Measurements from ENCODE around the gene SLC26A5.
"Not testable (repeated sequence)": the region's sequence is repeated elsewhere in the genome, so short reads cannot be mapped to it uniquely, and the experiment has no call there.

The SLC26A5 gene

DNA sequence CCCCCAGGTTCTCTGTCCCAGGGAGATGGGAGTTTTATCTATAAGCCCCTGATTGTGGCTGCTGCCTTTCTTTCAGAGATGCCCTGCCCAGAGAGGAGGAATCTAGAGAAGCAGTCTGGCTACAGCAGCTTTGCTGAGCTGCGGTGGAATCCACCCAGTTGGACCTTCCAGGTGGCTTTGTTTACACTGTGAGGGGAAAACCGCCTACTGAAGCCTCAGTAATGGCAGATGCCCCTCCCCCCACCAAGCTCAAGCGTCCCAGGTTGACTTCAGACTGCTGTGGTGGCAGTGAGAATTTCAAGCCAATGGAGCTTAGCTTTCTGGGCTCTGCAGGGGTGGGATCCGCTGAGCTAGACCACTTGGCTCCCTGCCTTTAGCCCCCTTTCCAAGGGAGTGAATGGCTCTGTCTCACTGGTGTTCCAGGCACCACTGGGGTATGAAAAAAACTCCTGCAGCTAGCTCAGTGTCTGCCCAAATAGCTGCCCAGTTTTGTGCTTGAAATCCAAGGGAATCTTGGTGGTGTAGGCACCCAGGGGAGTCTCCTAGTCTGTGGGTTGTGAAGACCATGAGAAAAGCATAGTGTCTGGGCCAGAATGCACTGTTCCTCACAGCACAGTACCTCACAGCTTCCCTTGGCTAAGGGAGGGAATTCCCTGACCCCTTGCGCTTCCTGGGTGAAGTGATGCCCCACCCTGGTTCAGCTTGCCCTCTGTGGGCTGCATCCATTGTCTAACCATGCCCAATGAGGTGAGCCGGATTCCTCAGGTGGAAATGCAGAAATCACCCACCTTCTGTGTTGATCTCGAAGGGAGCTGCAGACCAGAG is 40.0 kb downstream of the SLC26A5 start:
- DNase-seq (ENCODE audit: low read depth): not testable (repeated sequence)

DNA sequence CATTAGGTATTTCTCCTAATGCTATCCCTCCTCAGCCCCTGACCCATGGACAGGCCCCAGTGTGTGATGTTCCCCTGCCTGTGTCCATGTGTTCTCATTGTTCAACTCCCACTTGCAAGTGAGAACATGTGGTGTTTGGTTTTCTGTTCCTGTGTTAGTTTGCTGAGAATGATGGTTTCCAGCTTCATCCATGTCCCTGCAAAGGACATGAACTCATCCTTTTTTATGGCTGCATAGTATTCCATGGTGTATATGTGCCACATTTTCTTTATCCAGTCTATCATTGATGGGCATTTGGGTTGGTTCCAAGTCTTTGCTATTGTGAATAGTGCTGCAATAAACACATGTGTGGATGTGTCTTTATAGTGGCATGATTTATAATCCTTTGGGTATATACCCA is 46.3 kb downstream of the SLC26A5 start:
- not testable (repeated sequence) for DNase-seq (ENCODE audit: low read depth)

DNA sequence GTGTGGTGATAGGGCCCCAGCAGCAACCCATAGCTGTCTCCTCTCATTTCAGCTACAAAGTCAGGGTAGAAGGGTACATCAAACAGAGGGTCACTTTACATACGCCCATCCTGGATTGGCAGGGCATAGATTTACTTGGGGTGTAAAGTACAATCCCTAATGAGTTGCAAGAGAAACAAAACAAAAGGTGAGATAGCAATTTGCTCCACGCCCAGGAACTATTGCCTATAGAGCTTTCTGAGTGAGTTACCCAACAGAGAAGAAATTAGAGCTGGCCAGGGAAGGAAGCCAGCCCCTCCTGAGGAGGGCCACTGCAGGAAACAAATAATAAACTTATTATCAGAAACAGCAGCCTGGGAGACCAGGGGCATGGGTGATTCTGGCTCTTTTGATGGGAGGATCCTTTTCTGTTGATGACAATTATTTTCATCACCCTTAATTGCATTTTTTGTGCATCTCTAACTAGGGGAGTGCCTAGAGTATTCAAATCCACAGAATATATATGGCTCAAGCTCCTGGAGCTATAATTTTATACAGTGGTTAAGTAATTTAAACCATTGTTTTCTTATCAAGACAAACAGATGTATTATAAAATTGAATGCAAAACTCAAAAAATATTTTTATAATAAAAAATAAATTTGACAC is 47.4 kb downstream of the SLC26A5 start:
- DNase-seq (ENCODE audit: low read depth): no peak

DNA sequence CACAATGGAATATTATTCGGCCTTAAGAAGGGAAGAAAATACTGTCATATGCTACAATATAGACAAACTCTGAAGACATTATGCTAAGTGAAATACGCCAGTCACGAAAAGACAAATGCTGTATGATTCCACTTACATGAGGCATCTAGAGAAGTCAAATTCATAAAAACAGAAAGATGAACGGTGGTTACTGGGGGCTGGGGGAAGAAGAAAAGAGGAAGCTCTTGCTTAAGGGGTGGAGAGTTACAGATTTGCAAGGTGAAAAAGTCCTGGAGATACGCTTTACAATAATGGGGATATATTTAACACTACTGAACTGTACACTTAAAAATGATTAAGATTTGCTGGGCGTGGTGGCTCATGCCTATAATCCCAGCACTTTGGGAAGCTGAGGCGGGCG is 49.5 kb downstream of the SLC26A5 start:
- no peak for DNase-seq (ENCODE audit: low read depth)

DNA sequence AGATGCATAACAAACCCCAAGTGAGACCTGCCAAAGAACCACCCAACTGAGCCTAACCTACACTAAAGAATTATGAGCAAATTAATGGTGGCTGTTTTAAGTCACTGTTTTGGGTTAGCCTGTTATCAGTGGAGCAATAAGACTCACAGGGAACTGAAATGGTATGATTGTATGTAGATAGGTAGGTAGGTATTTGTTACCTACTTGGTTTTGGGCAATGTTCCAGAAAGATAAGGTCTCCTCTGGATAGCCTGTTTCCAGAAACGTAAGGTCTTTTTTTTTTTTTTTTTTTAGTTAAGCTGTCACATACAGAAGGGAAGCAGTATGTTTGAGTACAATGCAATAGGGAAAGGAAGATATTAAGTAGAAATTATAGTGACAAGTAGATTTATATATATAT is 50.9 kb downstream of the SLC26A5 start:
- no peak for DNase-seq (ENCODE audit: low read depth)

DNA sequence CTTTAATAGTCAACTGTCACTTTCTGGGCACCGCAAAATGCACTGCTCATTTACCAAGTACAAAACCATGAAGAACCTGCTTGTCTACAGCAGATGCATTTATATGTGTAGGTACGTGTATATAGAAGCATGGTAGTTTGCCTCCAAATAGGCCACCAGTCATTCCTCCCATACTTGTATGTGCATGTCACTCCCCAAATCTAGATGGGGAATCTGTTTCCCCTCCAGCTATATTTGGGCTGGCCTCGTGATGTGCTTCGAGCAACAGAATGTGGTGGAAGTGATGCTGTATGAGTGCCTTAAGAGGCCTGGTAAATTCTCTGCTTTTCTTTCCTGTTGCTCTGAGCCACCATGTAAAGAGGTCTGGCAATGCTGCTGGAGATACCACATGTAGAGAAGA is 51.4 kb downstream of the SLC26A5 start:
- DNase-seq (ENCODE audit: low read depth): no peak

DNA sequence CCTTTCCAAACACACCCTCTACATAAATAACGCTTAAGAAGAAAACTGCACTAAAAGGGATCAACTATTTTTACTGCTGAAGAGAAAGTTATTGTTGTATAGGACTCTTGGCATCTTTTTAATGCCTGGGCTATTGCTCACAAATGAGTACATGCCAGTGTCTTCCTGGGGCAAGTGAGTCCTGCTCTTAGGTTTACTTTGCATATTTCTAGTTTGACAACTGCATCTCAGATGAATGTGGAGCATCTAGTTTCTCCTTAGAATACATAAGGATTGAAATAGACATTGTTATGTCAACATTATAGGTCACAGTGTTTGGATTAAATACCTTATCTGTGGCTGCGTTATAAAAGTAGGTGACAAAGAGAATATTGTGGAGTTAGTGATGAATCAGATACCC is 54.0 kb downstream of the SLC26A5 start:
- no peak for DNase-seq (ENCODE audit: low read depth)

DNA sequence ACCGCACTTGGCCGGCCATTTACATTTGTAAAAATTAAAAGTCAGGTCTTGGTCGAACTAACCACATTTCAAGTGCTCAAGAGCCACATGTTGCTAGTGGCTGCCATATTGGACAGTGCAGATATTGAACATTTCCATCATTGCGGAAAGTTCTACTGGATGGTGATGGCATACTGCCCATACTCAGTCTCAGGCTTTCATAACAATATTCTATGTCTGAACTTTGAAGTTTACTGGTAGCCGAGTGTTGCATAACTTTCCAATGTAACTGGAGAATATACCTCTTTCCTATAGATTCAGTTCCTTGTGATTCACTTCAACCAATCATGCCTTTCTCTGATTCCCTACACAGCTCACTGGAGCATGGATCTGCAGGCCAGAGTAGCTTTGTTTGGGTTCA is 54.9 kb downstream of the SLC26A5 start:
- no peak for DNase-seq (ENCODE audit: low read depth)

DNA sequence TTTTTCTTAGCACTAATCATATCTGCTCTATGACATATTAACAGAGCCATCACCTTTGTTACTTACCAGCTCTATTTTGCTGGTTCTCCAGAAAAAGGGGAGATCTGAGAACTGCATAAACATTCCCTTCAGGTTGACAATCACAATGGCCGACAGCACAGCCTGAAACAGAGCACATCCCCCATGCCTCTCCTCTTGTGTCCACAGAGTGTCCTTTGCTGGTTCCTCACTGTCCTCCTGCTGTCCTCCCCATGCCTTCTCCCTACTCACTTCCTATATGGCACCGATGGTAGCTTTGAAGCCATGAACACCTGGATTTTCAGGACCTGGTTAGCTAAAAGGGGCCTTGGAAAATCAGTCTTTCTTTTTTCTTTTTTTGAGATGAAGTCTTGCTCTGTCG is 56.7 kb downstream of the SLC26A5 start:
- DNase-seq (ENCODE audit: low read depth): no peak

DNA sequence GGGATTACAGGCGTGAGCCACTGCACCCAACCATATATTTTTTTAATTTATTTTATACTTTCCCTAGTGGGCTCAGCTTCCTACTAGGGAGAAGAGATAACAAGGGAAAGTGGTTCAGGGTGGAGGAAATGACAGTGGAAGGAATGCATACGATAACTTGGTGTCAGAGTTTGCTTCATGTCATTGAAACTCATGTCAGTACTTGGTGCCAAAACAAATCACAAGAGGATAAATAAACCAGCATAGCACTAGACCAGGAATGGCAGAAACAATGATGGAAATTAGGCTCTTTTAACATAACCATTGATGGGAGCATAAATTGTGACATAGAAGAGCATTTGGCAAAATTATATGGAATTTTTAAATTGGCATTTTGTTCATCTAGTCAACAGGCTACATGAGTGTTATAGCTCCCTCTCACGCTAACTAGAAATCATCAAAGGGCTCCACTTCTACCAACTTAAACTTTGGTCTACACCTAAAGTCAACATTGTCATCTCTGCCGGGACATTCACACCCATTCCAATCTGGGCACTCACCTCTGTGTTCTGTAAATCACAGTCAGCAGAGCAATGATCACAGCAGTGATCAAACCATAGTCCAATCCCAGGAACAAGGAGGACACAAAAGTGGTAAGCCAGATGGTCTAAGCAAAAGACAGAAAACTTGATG is 57.4 kb downstream of the SLC26A5 start:
- DNase-seq (ENCODE audit: low read depth): no peak

DNA sequence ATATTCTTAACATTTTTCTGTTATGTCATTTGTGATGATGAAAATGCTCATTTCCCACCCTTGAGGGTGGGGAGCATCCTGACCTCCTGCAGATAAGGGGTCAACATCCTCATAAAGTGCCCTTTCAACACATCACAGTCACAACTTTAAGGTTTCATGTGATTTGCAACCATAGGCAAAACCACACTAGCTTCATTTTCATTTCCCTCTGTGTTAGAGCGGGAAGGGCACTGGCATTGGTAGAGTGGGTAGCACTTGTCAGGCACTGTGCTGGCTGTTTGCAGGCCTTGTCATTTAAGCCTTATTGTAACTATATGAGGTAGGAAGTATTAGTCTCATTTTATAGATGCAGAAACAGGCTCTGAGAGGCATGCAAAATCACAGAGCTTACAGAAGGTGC is 58.8 kb downstream of the SLC26A5 start:
- no peak for DNase-seq (ENCODE audit: low read depth)

DNA sequence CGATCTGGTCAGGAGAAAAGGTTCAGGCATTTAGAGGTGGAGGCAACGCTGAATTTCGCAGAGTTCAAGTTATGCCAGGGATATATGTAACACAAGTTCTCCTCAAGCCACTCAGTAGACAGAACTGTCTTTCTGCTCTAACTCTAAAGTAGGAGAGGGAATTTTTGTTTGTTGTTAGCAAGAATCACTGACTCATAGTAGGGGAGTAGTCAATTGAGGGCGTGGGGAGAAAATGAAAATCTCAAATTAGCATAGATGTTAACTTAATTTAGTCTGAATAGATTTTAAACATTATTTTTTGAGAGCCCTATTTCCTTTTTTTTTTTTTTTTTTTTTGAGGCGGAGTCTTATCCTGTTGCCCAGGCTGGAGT is 64.0 kb downstream of the SLC26A5 start:
- DNase-seq (ENCODE audit: low read depth): no peak

DNA sequence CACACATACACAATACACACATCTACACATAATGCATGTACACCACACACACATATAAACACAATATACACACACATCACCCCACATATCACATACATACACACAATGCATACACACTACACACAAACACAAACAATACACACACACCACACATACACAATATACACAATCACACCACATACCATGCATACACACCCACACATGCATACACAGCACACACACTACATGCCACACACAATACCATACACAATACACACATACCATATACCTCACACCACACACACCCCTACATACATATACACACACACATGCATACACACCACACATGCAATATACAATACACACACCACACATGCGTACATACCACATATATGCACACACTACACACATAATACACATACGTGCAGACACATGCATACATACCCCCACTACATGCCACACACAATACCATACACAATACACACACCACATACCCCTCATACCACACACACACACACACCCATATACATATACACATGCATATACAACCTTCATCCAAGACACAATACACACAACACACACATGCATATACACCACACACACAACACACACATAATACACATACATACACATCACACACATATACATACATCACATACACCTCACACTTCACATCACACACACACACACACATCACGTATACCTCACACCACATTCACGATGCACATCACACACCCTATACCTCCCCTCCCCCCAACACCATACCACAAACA is 64.6 kb downstream of the SLC26A5 start:
- DNase-seq (ENCODE audit: low read depth): no peak

DNA sequence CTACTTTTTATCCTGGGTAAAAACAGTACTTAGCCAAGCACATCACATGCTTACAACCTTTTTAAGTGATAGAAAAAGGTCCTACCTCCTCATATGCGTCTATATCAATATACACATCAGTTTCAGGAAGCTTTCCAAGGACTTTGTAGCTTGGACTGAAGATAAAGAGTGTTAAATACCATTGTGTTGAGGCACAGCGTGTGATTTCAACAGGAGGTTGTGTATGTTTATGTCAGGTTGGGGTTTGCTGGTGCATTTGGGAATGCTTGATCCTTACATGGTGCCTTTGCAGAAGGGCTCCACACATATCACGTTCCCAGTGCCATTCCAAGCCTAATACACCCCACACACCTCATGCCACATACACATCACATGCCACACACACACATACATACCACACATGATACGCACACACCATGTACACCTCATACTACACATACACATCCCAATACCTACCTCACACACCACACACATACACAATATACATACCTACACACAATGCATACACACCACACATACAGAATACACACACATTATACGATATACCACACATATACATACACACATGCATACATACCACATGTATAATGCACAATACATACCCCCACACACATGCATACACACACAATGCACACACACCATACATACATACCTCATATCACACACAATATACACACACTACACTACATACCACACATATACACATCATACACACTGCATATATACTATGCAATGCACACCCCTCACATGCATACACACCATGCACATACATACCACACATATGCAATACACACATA is 65.4 kb downstream of the SLC26A5 start:
- DNase-seq (ENCODE audit: low read depth): no peak

DNA sequence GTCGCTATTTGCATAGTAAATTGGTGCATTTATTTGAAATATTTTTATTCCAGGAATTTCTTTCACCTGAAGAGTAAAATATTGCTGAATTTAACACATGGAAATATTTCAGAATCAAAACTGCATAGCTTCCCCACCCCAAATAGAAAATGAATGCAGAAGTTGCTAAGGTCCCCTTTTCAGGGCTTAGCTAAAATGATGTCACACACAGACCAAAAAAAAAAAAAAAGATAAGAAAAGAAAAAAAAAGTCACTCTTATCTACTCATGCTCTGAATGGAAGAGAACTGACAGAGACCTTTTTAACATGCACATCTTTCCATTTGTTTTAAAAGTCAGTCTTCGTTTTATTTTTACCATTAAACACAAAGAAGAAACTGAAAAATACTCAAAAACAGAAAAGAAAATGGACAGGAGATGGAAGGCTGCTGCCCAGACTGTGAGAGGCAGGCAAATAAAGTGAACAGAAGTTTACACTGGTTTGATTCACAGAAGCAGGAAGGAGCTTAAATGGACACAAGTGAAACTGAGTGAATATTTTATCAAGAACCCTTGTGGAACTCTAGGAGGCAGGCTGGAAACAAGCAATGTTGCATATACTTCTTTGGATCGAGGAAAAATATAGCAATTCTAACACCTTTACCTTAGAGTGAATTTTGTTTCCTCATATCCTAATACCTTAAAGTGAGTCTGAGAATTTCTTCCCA is 66.6 kb downstream of the SLC26A5 start:
- no peak for DNase-seq (ENCODE audit: low read depth)

DNA sequence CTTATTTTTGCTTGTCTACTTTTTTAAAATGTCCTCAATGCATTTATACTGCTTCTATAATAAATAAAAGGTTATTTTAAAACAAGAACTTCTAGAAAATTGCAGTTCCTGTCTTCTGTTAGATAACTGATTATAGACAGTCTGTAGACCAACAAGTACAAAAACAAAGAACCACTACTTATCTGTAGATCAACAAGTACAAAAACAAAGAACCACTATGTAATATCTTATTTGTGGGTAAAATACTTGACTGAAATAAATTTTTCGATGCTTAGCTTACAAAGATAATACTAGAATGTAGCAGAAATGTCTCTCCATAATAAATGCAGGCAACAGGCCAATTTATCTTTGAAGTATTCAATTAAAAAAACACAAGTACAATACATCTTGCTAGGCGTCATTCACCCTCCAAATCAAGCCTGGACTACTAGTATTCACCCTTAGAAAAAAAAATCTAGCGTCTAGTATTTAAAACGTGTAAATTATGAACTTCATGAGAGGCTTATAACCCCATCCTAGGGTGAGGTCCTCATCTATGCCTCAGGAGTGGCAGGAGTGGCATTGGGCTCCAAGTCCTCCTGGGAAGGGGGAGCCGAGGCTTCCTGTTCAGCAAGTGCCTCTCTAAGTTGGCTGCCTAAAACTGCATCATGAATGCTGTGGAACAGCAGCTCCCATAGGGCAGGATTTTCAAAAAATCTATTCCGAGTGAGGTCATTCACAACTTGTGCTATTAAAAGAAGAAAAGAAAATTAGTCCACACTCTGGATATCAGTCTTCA is 72.0 kb downstream of the SLC26A5 start:
- no peak for DNase-seq (ENCODE audit: low read depth)

DNA sequence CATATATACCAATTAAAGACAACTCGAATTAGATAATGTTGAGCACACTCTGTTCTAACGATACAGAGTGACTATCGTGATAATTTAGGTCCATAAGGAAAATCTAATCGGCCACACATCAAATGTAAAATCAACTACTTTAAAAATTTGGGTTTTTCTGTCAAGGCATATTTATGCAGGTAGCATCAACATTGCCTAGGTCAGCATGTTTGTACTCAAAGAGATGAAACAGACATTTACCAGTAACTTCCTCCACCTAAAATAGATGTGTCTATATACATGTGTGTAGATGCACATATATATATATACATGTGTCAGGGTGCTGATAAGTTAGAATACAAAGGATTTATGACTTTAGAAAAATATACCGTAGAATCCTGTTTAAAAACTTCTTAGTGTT is 76.6 kb downstream of the SLC26A5 start:
- DNase-seq (ENCODE audit: low read depth): no peak

DNA sequence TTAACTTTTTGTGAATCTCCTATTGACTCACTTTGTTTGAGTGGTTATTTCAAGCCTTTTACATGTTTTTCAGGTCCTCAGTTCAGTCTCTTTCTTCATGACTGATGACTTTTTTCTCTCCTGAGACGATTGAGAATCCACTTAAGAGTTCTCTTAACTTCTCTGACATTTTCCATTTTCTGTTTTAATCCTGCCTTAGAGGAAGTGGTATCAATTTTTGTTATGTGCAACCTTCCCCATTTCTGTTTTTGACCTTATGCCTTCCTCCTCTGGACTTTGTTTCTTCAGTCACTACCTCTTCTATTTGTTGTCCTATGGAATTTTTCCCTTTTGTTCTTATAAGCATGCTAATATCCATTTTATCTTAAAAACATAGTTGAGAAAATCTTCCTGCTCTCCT is 96.2 kb downstream of the SLC26A5 start:
- no peak for DNase-seq (ENCODE audit: low read depth)

DNA sequence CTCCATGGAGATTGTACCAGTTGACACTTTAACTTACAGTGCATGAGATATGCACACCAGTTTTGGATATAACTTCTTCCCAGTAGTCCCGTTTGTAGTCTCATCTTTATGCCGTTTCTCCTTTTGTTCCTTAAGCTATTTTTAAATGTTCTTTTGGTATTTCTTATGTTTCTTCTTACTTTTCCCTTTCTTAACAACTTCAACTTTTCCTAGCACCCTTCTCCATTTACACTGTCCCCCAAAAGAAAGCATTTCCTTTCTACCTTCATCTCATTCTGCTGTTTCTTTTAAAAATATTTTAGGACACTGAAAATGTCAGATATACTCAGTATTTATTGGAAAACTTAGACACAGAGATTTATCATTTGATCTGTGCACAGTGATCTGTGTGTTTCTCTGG is 97.0 kb downstream of the SLC26A5 start:
- no peak for DNase-seq (ENCODE audit: low read depth)

DNA sequence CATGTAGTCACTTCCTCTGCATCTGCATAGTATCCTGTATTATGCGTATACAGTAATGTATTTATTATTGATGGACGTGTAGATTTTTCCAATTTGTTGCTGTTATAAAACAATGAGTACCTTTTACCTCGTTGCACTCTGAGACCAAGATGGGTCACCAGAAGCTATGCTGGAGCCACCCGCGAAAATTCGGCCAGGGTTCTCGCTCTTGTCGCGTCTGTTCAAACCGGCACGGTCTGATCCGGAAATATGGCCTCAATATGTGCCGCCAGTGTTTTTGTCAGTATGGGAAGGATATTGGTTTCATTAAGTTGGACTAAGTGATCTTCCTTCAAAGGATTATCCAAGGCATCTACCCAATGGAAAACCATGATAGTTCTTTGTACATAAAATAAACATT is 97.6 kb downstream of the SLC26A5 start:
- no peak for DNase-seq (ENCODE audit: low read depth)
